MCF 10A (cell line): ENCODE data around the gene AP4M1. TPM values are rescaled to one million over a fixed set of nuclear protein-coding genes. Genes with fewer than 3 reads are reported as not detected.
"Not testable (repeated sequence)": the region's sequence is repeated elsewhere in the genome, so short reads cannot be mapped to it uniquely, and the experiment has no call there.

Experiments
- BruUV-seq: library from RNA; stranded (reverse); fragments of 400-500 nt; replicated peaks from 2 replicates; lab custom pipeline; 2021; lab: Mats Ljungman, UMichigan
- CTCF ChIA-PET: fragments of 300-600 bp; sonication (Branson Sonifier 250); formaldehyde crosslinking; extraction: SDS; loops from one replicate; lab custom pipeline; 2021; ENCODE audit warnings: antibody characterized with exemption, inconsistent platforms; lab: Yijun Ruan, JAX
- POLR2A ChIA-PET: fragments of 300-600, 350-650 bp; sonication (Branson Sonifier 250); formaldehyde crosslinking; extraction: SDS; loops from one replicate; lab custom pipeline; 2020; ENCODE audit warnings: antibody characterized with exemption, inconsistent platforms; lab: Yijun Ruan, JAX
- DNase-seq: peaks from one replicate; pipeline ENCODE4 v3.0.0-alpha.2; 2018; ENCODE audit not compliant: unreplicated experiment
- H3K27ac Mint-ChIP-seq: one replicate; pipeline ENCODE4 v1.8.0; 2022; ENCODE audit warnings: mild to moderate bottlenecking, low read depth, mixed read lengths; ENCODE audit not compliant: unreplicated experiment
- H3K27me3 Mint-ChIP-seq: one replicate; pipeline ENCODE4 v1.8.0; 2022; ENCODE audit warnings: mixed read lengths; ENCODE audit not compliant: insufficient read depth, unreplicated experiment
- H3K36me3 Mint-ChIP-seq: one replicate; pipeline ENCODE4 v1.8.0; 2022; ENCODE audit warnings: mild to moderate bottlenecking, moderate library complexity, mixed read lengths; ENCODE audit not compliant: insufficient read depth, unreplicated experiment
- H3K4me1 Mint-ChIP-seq: one replicate; pipeline ENCODE4 v1.8.0; 2022; ENCODE audit warnings: mixed read lengths; ENCODE audit not compliant: insufficient read depth, unreplicated experiment
- H3K4me3 Mint-ChIP-seq: one replicate; pipeline ENCODE4 v1.8.0; 2022; ENCODE audit warnings: mild to moderate bottlenecking, moderate library complexity, mixed read lengths; ENCODE audit not compliant: unreplicated experiment
- H3K9me3 Mint-ChIP-seq: one replicate; pipeline ENCODE4 v1.8.0; 2022; ENCODE audit warnings: mixed read lengths; ENCODE audit not compliant: unreplicated experiment
- intact Hi-C: fragments of 100-400 bp; cut with micrococcal nuclease; formaldehyde crosslinking; loops from 2 replicates; pipeline ENCODE4 v1.14.1; 2022
- total RNA-seq: library from RNA; stranded (reverse); gene quantifications from 2 replicates; pipeline ENCODE4 v1.2.3, GENCODE V29; 2022
- TF ChIP-seq, protein P1 (sequence below): fragments of 200-600 bp; IDR thresholded peaks from one replicate; pipeline ENCODE4 v1.8.0; 2022; ENCODE audit warnings: antibody characterized with exemption, mild to moderate bottlenecking; ENCODE audit not compliant: unreplicated experiment

AP4M1 gene
- total RNA-seq, 1 experiment from 2014 or later, result 13.5 TPM

DNA sequence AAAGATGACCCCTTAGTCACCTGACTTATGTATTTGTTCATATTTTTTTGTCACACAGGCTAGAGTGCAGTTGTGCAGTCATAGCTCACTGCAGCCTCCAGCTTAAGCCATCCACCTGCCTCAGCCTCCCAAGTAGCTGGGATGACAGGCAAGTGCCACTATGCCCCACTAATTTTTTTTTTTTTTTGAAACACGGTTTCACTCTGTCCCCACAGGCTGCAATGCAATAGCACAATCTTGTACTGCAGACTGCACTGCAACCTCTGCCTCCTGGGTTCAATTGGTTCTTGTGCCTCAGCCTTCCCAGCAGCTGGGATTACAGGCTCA, 27.2 kb downstream of the AP4M1 start:
- ChIA-PET POLR2A (interaction anchor here (0.7 kb wide), 1 partner anchor 14 kb away, joined by 3 read pairs; no protein-coding TSS in a partner anchor), CTCF (interaction anchor here (0.7 to 8.2 kb wide), 3 partner anchors 12 to 87 kb away, joined by 3 to 93 read pairs (median 3); no protein-coding TSS in a partner anchor)
- DNase-seq, result no peak
- intact Hi-C loops, result loop anchor here (5.0 kb wide), 1 partner anchor 136 kb away; no protein-coding TSS in a partner anchor
- H3K27me3 Mint-ChIP-seq, result no peaks in the 10 kb centered on the region
- BruUV-seq, result no TSS peak
- peaks cover 5% of the 10 kb centered on the region for H3K36me3 Mint-ChIP-seq
- TF ChIP-seq, protein P1, sequence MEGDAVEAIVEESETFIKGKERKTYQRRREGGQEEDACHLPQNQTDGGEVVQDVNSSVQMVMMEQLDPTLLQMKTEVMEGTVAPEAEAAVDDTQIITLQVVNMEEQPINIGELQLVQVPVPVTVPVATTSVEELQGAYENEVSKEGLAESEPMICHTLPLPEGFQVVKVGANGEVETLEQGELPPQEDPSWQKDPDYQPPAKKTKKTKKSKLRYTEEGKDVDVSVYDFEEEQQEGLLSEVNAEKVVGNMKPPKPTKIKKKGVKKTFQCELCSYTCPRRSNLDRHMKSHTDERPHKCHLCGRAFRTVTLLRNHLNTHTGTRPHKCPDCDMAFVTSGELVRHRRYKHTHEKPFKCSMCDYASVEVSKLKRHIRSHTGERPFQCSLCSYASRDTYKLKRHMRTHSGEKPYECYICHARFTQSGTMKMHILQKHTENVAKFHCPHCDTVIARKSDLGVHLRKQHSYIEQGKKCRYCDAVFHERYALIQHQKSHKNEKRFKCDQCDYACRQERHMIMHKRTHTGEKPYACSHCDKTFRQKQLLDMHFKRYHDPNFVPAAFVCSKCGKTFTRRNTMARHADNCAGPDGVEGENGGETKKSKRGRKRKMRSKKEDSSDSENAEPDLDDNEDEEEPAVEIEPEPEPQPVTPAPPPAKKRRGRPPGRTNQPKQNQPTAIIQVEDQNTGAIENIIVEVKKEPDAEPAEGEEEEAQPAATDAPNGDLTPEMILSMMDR, result no peak
- peak overlapping the region; percentile 98 for H3K4me3 Mint-ChIP-seq
- peaks cover 11% of the 10 kb centered on the region for H3K4me1 Mint-ChIP-seq
- no peaks in the 10 kb centered on the region for H3K9me3 Mint-ChIP-seq
- H3K27ac Mint-ChIP-seq, result no peak overlapping the region

DNA sequence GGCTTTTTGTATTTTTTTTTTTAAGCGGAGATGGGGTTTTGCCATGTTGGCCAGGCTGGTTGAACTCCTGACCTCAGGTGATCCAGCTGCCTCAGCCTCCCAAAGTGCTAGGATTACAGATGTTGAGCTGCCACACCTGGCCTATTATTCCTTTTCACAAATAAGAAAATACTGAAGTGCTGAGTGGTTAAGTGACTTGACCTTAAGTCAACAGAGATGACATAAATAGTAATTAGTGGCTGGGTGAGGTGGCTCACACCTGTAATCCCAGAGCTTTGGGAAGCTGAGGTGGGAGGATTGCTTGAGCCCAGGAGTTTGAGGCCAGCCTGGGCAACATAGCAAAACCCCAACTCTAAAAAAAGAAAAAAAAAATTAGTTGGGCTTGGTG, 28.8 kb downstream of the AP4M1 start:
- CTCF ChIA-PET, result interaction anchor here (0.6 to 8.2 kb wide), 25 partner anchors 8 to 1739 kb away, joined by 3 to 93 read pairs (median 3); partner anchors contain the start of genes AP4M1, LAMTOR4 and MCM7
- H3K4me1 Mint-ChIP-seq, result peaks cover 11% of the 10 kb centered on the region
- DNase-seq, H3K4me3 Mint-ChIP-seq, BruUV-seq, H3K27me3 Mint-ChIP-seq, H3K9me3 Mint-ChIP-seq, H3K27ac Mint-ChIP-seq, H3K36me3 Mint-ChIP-seq: not testable (repeated sequence)
- POLR2A ChIA-PET, result interaction anchor here (0.6 to 1.5 kb wide), 6 partner anchors 9 to 41 kb away, joined by 3 to 5 read pairs (median 4); partner anchors contain the start of gene LAMTOR4
- intact Hi-C loops, result loop anchor here (10.0 kb wide), 1 partner anchor 215 kb away; no protein-coding TSS in a partner anchor

DNA sequence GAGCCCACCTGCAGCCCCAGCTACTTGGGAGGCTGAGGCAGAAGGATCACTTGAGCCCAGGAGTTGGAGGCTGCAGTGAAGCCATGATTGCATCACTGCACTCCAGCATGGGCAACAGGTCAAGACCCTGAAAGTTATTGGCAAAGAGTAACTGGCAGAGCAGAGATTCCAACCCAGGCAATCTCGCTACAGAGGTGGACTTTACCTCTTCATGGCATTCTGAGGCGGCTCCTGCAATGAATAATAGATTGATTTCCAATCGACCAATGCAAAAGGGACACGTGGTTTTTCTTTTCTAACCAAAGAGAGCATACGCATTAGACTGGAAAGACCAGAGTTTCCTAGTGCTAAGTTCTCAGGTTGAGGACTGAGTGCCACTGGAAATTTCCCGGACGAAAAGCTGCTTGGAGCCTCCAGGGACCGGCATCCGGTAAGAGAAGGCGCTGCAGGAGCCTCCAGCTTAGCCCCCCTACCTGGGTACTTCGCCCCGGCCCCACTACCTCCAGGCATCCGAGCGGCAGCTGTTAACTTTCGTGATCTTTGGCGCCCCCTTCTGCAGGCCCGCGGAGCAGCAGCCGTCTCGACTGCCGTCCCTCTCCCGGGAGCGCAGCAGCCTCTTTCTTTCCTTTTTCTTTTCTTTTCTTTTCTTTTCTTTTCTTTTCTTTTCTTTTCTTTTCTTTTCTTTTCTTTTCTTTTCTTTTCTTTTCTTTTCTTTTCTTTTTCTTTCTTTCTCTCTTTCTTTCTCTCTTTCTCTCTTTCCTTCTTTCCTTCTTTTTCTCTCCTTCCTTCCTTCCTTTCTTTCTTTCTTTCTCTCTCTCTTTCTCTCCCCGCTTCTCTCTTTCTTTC, 29.4 kb downstream of the AP4M1 start:
- peak; percentile 67 for DNase-seq
- no TSS peak for BruUV-seq
- ChIA-PET CTCF (interaction anchor here (0.5 to 8.2 kb wide), 28 partner anchors 8 to 764 kb away, joined by 3 to 93 read pairs (median 3); partner anchors contain the start of genes AP4M1, LAMTOR4 and MCM7), POLR2A (interaction anchor here (0.9 to 1.5 kb wide), 5 partner anchors 12 to 41 kb away, joined by 3 to 5 read pairs (median 4); partner anchors contain the start of gene LAMTOR4)
- peaks cover under 1% of the 10 kb centered on the region for H3K36me3 Mint-ChIP-seq
- TF ChIP-seq, protein P1, result peak; percentile 90
- no peak overlapping the region for H3K27ac Mint-ChIP-seq
- intact Hi-C loops, result loop anchor here (10.0 kb wide), 1 partner anchor 214 kb away; no protein-coding TSS in a partner anchor
- H3K9me3 Mint-ChIP-seq, result no peaks in the 10 kb centered on the region
- peaks cover 11% of the 10 kb centered on the region for H3K4me1 Mint-ChIP-seq
- no peak overlapping the region for H3K4me3 Mint-ChIP-seq
- peaks cover 5% of the 10 kb centered on the region for H3K27me3 Mint-ChIP-seq

DNA sequence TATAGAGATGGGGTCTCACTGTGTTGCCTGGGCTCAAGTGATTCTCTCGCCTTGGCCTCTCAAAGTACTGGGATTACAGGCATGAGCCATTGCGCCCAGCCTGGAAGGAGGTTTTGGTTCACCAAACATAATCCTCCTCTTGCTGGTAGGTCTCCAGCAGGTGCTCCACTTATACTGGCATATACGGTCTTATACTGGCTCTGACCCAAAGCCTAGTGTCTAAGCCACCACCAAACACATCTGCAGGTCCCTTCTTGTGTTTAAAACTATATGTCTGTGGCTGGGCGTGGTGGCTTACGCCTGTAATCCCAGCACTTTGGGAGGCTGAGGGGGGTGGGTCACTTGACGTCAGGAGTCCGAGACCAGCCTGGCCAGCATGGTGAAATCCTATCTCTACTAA, 30.7 kb downstream of the AP4M1 start:
- H3K4me3 Mint-ChIP-seq, result no peak overlapping the region
- ChIA-PET CTCF (interaction anchor here (0.6 to 8.2 kb wide), 18 partner anchors 11 to 215 kb away, joined by 3 to 93 read pairs (median 4); partner anchors contain the start of genes PVRIG and TRAPPC14), POLR2A (interaction anchor here (1.0 to 1.3 kb wide), 3 partner anchors 10 to 77 kb away, joined by 3 to 6 read pairs (median 5); partner anchors contain the start of gene LAMTOR4)
- H3K4me1 Mint-ChIP-seq, result peaks cover 11% of the 10 kb centered on the region
- no peaks in the 10 kb centered on the region for H3K9me3 Mint-ChIP-seq
- TF ChIP-seq, protein P1, result no peak
- no peak for DNase-seq
- intact Hi-C loops, result loop anchor here (1.0 to 10.0 kb wide), 3 partner anchors 85 to 275 kb away; no protein-coding TSS in a partner anchor
- no peaks in the 10 kb centered on the region for H3K36me3 Mint-ChIP-seq
- no TSS peak for BruUV-seq
- no peak overlapping the region for H3K27ac Mint-ChIP-seq
- peaks cover 10% of the 10 kb centered on the region for H3K27me3 Mint-ChIP-seq
